Fibroblast of lung (primary cell): ENCODE measurements around the gene BCAS3. TPM values are rescaled to one million over a fixed set of nuclear protein-coding genes. Genes with fewer than 3 reads are reported as not detected.
A peak's percentile ranks its signal among the peaks of the same experiment; 100 is the strongest.

ENCODE experiments used
- DNase-seq, 2 donors: peaks; one replicate each; pipeline versions ENCODE4 v3.0.0 to v3.0.0-alpha.2; 2010; ENCODE audit warnings: low read depth in 2 of 2
- H2AFZ ChIP-seq: 2 replicates; pipeline ENCODE4 v1.5.1; 2012; ENCODE audit warnings: low read length, control low read depth, inconsistent platforms
- H3K27ac ChIP-seq: 2 replicates; pipeline ENCODE4 v1.5.1; 2011; ENCODE audit warnings: low read length, control low read depth; ENCODE audit not compliant: insufficient read depth
- H3K27me3 ChIP-seq: 2 replicates; pipeline ENCODE4 v1.5.1; 2011; ENCODE audit warnings: mild to moderate bottlenecking, low read length; ENCODE audit not compliant: control insufficient read depth, insufficient read depth
- H3K36me3 ChIP-seq: 2 replicates; pipeline ENCODE4 v1.5.1; 2011; ENCODE audit warnings: low read length; ENCODE audit not compliant: control insufficient read depth, insufficient read depth
- H3K4me1 ChIP-seq: 2 replicates; pipeline ENCODE4 v1.5.1; 2011; ENCODE audit warnings: low read length; ENCODE audit not compliant: control insufficient read depth, insufficient read depth; ENCODE audit errors: extremely low read depth
- H3K4me2 ChIP-seq: 2 replicates; pipeline ENCODE4 v1.5.1; 2011; ENCODE audit warnings: low read length, control low read depth; ENCODE audit not compliant: insufficient read depth; ENCODE audit errors: extremely low read depth
- H3K4me3 ChIP-seq, 4 experiments: fragments of 200-600 bp in 1 of 4; sonication (generic) in 1 of 4; replicated peaks in 1 of 4; 2 replicates each; pipeline ENCODE4 v1.5.1; 2011 to 2016; ENCODE audit warnings: low read length in 4 of 4, low read depth in 3 of 4, mild to moderate bottlenecking in 3 of 4, control low read depth in 2 of 4, inconsistent platforms in 1 of 4, mixed read lengths in 1 of 4; ENCODE audit not compliant: insufficient read depth in 1 of 4; ENCODE audit errors: control extremely low read depth in 1 of 4
- H3K79me2 ChIP-seq: 2 replicates; pipeline ENCODE4 v1.5.1; 2012; ENCODE audit warnings: mild to moderate bottlenecking, low read length, inconsistent platforms; ENCODE audit not compliant: control insufficient read depth, insufficient read depth
- H3K9ac ChIP-seq: 2 replicates; pipeline ENCODE4 v1.5.1; 2011; ENCODE audit warnings: mild to moderate bottlenecking, low read length, control low read depth; ENCODE audit not compliant: insufficient read depth
- H3K9me3 ChIP-seq: 2 replicates; pipeline ENCODE4 v1.5.1; 2012; ENCODE audit warnings: low read depth, low read length; ENCODE audit not compliant: control insufficient read depth, insufficient read depth
- H4K20me1 ChIP-seq: 2 replicates; pipeline ENCODE4 v1.5.1; 2011; ENCODE audit warnings: low read length; ENCODE audit not compliant: control insufficient read depth, insufficient read depth; ENCODE audit errors: extremely low read depth
- EZH2 ChIP-seq: IDR thresholded peaks from 2 replicates; pipeline ENCODE4 v1.5.1; 2012; ENCODE audit warnings: low read length, control low read depth, mild to moderate bottlenecking; ENCODE audit errors: missing control alignments
- polyA plus RNA-seq, 2 donors: library from polyadenylated mRNA; depleted of rRNA in 1 of 2; stranded (reverse) in 1 of 2; unstranded in 1 of 2; fragments of >200 nt; gene quantifications; 2 replicates each; pipeline ENCODE4 v1.2.1, GENCODE V29; 2011 to 2012; ENCODE audit warnings: missing spikeins in 1 of 2
- total RNA-seq: library from RNA; depleted of rRNA; stranded (reverse); fragments of >200 nt; gene quantifications from 2 replicates; pipeline ENCODE4 v1.2.1, GENCODE V29; 2014
- TF ChIP-seq, protein P1 (sequence below), 2 donors: IDR thresholded peaks in 1 of 2; conservative IDR thresholded peaks in 1 of 2; 1 replicate in 1 of 2; 2 replicates in 1 of 2; pipeline ENCODE4 v1.5.1; 2011 to 2012; ENCODE audit warnings: low read length in 2 of 2, control low read depth in 1 of 2, inconsistent platforms in 1 of 2, low read depth in 1 of 2, mild to moderate bottlenecking in 1 of 2

The BCAS3 gene
- total and polyA plus RNA-seq, 2 donors (not counting 1 experiment from before 2014, with no cell fraction given), result 9.9 to 43.6 TPM

DNA sequence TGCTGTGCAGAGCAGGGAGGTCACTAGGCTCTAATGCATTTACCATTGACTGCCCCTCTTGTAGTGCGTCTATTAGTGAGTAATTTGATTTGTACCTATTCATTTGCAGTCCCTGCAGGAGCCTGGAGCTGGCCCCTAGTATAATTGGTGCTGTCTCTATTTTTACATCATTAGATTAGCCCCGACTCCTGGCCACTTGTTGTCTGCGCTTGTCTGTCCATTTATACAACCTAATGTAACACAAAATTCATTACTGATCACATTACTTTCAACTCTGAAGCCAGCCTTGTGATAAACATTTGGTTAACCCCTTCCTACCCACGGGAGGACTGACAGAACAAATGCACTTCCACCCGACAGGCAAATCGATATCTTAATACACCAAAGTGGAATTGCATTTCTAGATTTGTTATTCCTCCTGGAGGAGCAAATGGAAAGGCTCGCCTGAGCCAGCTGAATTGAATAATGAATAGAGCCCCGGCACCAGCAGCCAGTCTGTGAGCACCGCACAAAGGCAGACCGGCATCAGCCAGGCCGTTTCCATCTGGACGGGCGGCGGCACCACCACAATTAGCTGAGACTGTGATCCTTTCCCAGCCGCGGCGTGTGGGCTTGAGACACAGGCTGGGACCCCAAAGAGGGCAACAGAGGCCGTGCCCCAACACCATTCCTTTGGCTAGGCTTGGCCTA, 703.3 kb downstream of the BCAS3 start:
- peak in 1 of 2 donors; percentile 25 for DNase-seq

DNA sequence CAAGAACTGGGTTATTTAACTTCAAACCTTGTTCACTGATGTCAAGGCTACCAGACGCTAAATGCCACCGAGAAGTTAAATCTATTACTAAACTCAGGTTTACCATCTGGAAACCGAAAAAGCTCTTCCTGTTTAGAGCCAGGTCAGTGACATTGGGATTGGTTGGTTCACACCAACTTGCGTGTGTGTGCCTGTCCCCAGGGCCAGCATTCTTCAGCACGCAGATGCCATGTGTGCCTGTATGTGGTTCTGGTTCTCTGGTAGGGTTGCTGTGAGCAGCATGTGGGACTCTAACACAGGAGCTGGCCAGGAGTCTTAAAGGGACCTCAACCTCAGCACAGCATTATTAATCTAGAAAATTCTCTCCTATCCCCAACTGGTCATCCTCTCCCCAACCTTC, 703.9 kb downstream of the BCAS3 start:
- H3K36me3 ChIP-seq, result no peaks in the 10 kb centered on the region
- no peaks in the 10 kb centered on the region for H3K9me3 ChIP-seq
- H3K27ac ChIP-seq, result peak overlapping the region; percentile 34
- H3K4me1 ChIP-seq, result peaks cover 31% of the 10 kb centered on the region
- peak overlapping the region; percentile 8 for H2AFZ ChIP-seq
- H3K4me2 ChIP-seq, result no peak overlapping the region
- TF ChIP-seq, protein P1, sequence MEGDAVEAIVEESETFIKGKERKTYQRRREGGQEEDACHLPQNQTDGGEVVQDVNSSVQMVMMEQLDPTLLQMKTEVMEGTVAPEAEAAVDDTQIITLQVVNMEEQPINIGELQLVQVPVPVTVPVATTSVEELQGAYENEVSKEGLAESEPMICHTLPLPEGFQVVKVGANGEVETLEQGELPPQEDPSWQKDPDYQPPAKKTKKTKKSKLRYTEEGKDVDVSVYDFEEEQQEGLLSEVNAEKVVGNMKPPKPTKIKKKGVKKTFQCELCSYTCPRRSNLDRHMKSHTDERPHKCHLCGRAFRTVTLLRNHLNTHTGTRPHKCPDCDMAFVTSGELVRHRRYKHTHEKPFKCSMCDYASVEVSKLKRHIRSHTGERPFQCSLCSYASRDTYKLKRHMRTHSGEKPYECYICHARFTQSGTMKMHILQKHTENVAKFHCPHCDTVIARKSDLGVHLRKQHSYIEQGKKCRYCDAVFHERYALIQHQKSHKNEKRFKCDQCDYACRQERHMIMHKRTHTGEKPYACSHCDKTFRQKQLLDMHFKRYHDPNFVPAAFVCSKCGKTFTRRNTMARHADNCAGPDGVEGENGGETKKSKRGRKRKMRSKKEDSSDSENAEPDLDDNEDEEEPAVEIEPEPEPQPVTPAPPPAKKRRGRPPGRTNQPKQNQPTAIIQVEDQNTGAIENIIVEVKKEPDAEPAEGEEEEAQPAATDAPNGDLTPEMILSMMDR (conservative IDR thresholded peaks at IDR 0.05 in 1 of 2, IDR thresholded peaks at IDR 0.05 in 1 of 2; ENCODE audit: low read depth in 1 of 2, low read length in 2 of 2), result no peak
- no peak for TF ChIP-seq EZH2
- no peak overlapping the region for H3K9ac ChIP-seq
- H3K4me3 ChIP-seq, result no peak overlapping the region
- no peaks in the 10 kb centered on the region for H3K27me3 ChIP-seq
- no peaks in the 10 kb centered on the region for H3K79me2 ChIP-seq
- no peak for DNase-seq
- H4K20me1 ChIP-seq, result no peaks in the 10 kb centered on the region

More for the DNA sequence above, 703.3 kb downstream of the BCAS3 start:
- H3K4me3 ChIP-seq, result no peak overlapping the region
- no peaks in the 10 kb centered on the region for H3K27me3 ChIP-seq
- H3K27ac ChIP-seq, result peak overlapping the region; percentile 50
- H3K9ac ChIP-seq, result no peak overlapping the region
- no peaks in the 10 kb centered on the region for H3K9me3 ChIP-seq
- peak overlapping the region; percentile 11 for H3K4me2 ChIP-seq
- no peaks in the 10 kb centered on the region for H4K20me1 ChIP-seq
- peaks cover 31% of the 10 kb centered on the region for H3K4me1 ChIP-seq
- no peaks in the 10 kb centered on the region for H3K36me3 ChIP-seq
- H2AFZ ChIP-seq, result peak overlapping the region; percentile 8
- TF ChIP-seq EZH2, result no peak
- TF ChIP-seq, protein P1 (conservative IDR thresholded peaks at IDR 0.05 in 1 of 2, IDR thresholded peaks at IDR 0.05 in 1 of 2; ENCODE audit: low read depth in 1 of 2, low read length in 2 of 2), result no peak
- no peaks in the 10 kb centered on the region for H3K79me2 ChIP-seq

DNA sequence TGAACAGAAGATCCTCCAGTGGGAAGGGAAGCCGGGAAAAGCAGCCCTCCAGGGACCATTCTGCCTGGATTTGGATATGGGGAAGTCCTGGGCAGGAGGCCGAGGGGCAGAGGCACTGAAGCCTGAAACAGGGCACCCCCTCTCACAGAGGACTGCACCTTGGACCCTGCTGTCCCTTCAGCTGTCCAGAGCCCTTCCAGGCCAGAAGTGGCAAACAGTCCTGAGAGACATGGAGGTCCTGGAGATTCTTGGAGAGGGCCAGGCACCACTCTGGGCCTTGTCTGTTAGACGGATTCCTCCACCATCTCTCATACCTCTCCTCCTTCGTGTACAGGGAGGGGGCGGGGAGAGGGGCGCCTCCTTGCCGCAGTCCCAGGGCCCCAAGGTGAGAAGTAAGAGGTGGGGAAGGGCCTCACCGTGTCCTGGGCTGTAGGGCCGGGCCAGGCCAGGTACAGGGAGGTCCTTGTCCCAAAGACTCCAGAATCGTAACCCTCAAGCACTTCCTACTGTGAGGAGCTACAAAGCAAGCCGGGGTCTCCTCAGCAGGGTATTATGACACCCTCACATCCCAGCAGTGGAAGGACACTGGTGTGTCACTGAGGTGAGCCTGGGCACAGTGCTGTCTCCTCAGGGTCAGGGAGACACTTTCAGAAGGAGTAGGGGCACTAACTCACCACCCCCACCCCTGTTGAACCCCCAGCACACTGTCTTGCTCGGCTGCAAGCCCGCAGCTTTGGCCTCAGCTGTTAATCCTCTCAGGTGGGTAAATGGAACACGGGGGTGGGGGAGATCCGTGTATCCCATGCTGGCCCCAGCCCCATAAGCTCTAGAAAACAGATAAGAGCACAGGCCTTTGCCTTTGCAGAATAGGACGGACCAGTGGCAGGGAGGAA, 705.4 kb downstream of the BCAS3 start:
- Histone ChIP-seq H3K4me3 (no peak overlapping the region), H3K27me3 (no peaks in the 10 kb centered on the region), H3K79me2 (no peaks in the 10 kb centered on the region), H3K36me3 (no peaks in the 10 kb centered on the region), H3K4me1 (peaks cover 27% of the 10 kb centered on the region), H4K20me1 (no peaks in the 10 kb centered on the region), H3K9ac (no peak overlapping the region), H3K27ac (no peak overlapping the region), H2AFZ (no peak overlapping the region), H3K9me3 (no peaks in the 10 kb centered on the region), H3K4me2 (no peak overlapping the region)
- TF ChIP-seq, protein P1 (conservative IDR thresholded peaks at IDR 0.05 in 1 of 2, IDR thresholded peaks at IDR 0.05 in 1 of 2; ENCODE audit: low read depth in 1 of 2, low read length in 2 of 2), result no peak
- TF ChIP-seq EZH2, result no peak
- no peak for DNase-seq
